Measurements from ENCODE around the gene CHTF18. TPM values are rescaled to one million over a fixed set of nuclear protein-coding genes. Genes with fewer than 3 reads are reported as not detected.

Gene CHTF18
- total RNA-seq, 1 experiment from 2014 or later: 102 TPM

DNA sequence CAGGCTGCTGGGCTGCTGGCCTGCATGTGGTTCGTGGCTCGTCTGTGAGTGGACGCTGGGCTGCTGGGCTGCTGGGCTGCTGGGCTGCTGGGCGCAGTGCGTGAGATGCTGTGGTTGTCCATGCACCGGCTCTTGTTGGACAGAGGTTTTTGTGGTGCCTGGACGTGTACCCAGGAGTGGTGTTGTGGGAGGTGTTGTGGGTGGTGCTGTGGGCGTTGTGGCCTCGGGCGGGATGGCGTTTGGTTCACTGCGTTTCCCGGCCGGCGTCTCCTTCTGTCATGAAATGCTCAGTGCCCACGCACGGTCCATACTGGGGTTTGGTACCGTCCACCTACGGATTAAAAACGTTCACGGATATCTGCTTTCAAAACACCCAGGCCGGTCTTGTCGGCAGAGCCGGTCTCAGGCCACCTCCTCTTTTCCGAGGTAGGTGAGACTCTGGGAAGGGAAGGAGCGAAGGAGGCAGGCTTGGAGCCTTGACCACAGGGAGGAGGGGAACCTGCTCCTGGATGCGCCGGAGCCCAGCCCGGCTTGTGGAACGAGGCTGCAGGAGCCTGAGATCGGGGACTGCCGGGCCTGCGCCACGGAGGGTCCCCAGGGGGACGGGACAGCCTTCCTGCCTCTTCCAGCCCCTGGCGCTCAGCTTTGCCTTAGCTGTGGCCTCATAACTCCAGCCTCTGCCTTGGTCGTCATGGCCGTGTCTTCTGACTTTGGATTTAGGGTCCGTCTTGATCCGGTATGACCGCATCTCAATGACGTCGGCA lies 41.9 kb downstream of the CHTF18 start:
- H3K36me3 ChIP-seq (ENCODE audit: control insufficient read depth, insufficient read depth, low read length): no peaks in the 10 kb centered on the region
- Mint-ChIP-seq H3K27ac (ENCODE audit: unreplicated experiment) (no peak overlapping the region), H3K36me3 (ENCODE audit: insufficient read depth, unreplicated experiment) (no peaks in the 10 kb centered on the region), H3K4me3 (ENCODE audit: unreplicated experiment) (no peak overlapping the region), H3K4me1 (ENCODE audit: low read depth, unreplicated experiment) (no peaks in the 10 kb centered on the region), H3K9me3 (ENCODE audit: unreplicated experiment) (no peaks in the 10 kb centered on the region), H3K27me3 (ENCODE audit: insufficient read depth, unreplicated experiment) (no peaks in the 10 kb centered on the region)
- intact Hi-C loops (cut with micrococcal nuclease; ENCODE audit: unreplicated experiment): no loop called here
- ChIA-PET CTCF (no interaction called here), POLR2A (no interaction called here)
- no peak overlapping the region for H3K4me3 ChIP-seq (ENCODE audit: low read depth, low read length)
- no peaks in the 10 kb centered on the region for H3K4me1 ChIP-seq
- BruUV-seq (replicated peaks): no TSS peak
- DNase-seq: no peak
- no peaks in the 10 kb centered on the region for H3K9me3 ChIP-seq
- no peaks in the 10 kb centered on the region for H3K27me3 ChIP-seq (replicated peaks; ENCODE audit: control insufficient read depth, insufficient read depth, low read length)
- TF ChIP-seq, protein P1, sequence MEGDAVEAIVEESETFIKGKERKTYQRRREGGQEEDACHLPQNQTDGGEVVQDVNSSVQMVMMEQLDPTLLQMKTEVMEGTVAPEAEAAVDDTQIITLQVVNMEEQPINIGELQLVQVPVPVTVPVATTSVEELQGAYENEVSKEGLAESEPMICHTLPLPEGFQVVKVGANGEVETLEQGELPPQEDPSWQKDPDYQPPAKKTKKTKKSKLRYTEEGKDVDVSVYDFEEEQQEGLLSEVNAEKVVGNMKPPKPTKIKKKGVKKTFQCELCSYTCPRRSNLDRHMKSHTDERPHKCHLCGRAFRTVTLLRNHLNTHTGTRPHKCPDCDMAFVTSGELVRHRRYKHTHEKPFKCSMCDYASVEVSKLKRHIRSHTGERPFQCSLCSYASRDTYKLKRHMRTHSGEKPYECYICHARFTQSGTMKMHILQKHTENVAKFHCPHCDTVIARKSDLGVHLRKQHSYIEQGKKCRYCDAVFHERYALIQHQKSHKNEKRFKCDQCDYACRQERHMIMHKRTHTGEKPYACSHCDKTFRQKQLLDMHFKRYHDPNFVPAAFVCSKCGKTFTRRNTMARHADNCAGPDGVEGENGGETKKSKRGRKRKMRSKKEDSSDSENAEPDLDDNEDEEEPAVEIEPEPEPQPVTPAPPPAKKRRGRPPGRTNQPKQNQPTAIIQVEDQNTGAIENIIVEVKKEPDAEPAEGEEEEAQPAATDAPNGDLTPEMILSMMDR (IDR thresholded peaks at IDR 0.05; ENCODE audit: insufficient read depth in 1 of 2, low read depth in 1 of 2, low read length in 1 of 2, severe bottlenecking in 1 of 2, unreplicated experiment in 1 of 2): no peak

DNA sequence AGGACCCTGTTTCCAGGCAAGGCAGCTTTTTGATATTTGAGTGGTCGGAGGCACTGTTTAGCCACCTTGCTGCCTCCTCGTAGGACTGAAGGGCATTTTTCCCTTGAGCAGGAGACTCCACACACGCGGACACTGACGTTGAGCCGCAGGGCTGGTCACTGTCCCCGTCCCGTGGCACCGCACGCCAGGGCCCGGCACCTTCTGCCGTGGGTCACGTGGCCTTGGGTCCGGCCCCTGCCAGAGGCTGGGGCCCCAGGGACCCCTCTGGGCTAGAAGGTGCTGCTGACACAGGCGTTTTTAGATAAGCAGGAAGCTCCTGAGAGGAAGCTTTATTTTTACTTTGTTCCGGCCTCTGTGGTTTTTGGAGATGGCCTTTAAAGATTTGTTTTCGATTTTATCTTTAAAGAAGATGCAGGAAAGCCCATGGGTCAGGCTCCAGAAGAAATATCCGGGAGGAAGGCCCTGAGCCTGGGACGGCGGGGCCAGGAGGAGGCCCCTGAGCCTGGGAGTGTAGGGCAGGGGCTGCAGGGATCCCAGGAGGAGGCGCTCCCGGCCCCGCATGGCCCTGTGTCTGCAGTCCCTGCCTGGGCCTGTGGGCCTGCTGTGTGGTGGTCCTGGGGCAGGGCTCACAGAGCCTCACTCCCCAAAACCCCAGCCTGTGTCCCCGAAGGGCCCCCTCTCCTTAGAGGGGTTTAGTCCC lies 42.6 kb downstream of the CHTF18 start:
- no peaks in the 10 kb centered on the region for H3K36me3 ChIP-seq (ENCODE audit: control insufficient read depth, insufficient read depth, low read length)
- H3K9me3 ChIP-seq: no peaks in the 10 kb centered on the region
- TF ChIP-seq, protein P1 (IDR thresholded peaks at IDR 0.05; ENCODE audit: insufficient read depth in 1 of 2, low read depth in 1 of 2, low read length in 1 of 2, severe bottlenecking in 1 of 2, unreplicated experiment in 1 of 2): no peak
- no peaks in the 10 kb centered on the region for H3K9me3 Mint-ChIP-seq (ENCODE audit: unreplicated experiment)
- intact Hi-C loops (cut with micrococcal nuclease; ENCODE audit: unreplicated experiment): no loop called here
- no peak overlapping the region for H3K4me3 ChIP-seq (ENCODE audit: low read depth, low read length)
- H3K27ac Mint-ChIP-seq (ENCODE audit: unreplicated experiment): no peak overlapping the region
- POLR2A ChIA-PET: no interaction called here
- H3K27me3 ChIP-seq (replicated peaks; ENCODE audit: control insufficient read depth, insufficient read depth, low read length): no peaks in the 10 kb centered on the region
- no peaks in the 10 kb centered on the region for H3K4me1 Mint-ChIP-seq (ENCODE audit: low read depth, unreplicated experiment)
- CTCF ChIA-PET: no interaction called here
- no peaks in the 10 kb centered on the region for H3K4me1 ChIP-seq
- no peak overlapping the region for H3K4me3 Mint-ChIP-seq (ENCODE audit: unreplicated experiment)
- BruUV-seq (replicated peaks): no TSS peak
- H3K36me3 Mint-ChIP-seq (ENCODE audit: insufficient read depth, unreplicated experiment): no peaks in the 10 kb centered on the region
- no peak for DNase-seq
- no peaks in the 10 kb centered on the region for H3K27me3 Mint-ChIP-seq (ENCODE audit: insufficient read depth, unreplicated experiment)

DNA sequence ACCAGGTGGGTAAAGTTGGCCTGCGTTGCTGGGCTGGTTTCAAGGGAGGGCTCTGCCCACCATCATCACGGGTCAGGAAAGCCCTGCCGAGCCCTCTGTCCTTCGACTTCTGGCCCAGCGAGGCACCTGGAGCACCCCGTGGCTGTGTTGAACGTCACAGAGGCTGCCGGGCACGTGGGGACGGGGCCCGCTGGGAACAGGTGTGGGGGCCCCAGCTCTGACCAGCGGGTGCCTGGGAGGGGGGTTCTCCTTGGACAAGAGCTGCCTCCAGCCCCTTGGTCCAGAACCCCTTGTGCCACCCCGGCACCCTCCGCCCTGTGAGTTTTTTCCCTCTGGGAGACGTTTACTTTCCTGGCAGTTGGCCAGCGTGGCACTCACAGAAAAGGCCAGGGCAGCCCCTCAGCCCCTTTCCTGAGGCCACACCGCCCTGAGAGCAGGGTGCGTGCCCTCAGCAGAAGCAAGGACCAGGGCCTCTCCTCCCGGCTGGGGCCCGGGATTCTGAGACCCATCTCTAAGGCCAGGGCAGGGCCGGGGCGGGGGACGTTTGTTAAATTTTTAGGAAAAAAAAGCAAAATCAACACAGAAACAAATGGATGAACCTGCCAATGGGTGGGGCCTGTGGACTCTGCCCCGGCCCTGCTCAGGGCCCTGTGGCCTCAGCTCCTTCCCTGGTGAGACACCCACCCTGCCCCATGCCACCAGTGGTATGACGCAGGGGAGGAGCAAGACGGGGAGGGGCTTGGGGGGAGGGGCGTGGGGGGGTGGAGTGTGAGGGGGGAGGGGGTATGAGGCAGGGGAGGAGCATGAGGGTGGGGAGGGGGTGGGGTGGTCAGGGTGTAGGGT lies 43.4 kb downstream of the CHTF18 start:
- no peak for DNase-seq
- H3K9me3 Mint-ChIP-seq (ENCODE audit: unreplicated experiment): no peaks in the 10 kb centered on the region
- no peaks in the 10 kb centered on the region for H3K36me3 Mint-ChIP-seq (ENCODE audit: insufficient read depth, unreplicated experiment)
- intact Hi-C loops (cut with micrococcal nuclease; ENCODE audit: unreplicated experiment): no loop called here
- H3K36me3 ChIP-seq (ENCODE audit: control insufficient read depth, insufficient read depth, low read length): no peaks in the 10 kb centered on the region
- no peak overlapping the region for H3K4me3 ChIP-seq (ENCODE audit: low read depth, low read length)
- H3K27me3 Mint-ChIP-seq (ENCODE audit: insufficient read depth, unreplicated experiment): no peaks in the 10 kb centered on the region
- no peaks in the 10 kb centered on the region for H3K4me1 ChIP-seq
- ChIA-PET CTCF (interaction anchor here (0.7 kb wide), 1 partner anchor 31 kb away, joined by 6 read pairs; the partner anchor contains the start of gene GNG13), POLR2A (no interaction called here)
- no TSS peak for BruUV-seq (replicated peaks)
- H3K4me1 Mint-ChIP-seq (ENCODE audit: low read depth, unreplicated experiment): no peaks in the 10 kb centered on the region
- no peak overlapping the region for H3K27ac Mint-ChIP-seq (ENCODE audit: unreplicated experiment)
- no peaks in the 10 kb centered on the region for H3K9me3 ChIP-seq
- no peaks in the 10 kb centered on the region for H3K27me3 ChIP-seq (replicated peaks; ENCODE audit: control insufficient read depth, insufficient read depth, low read length)
- TF ChIP-seq, protein P1 (IDR thresholded peaks at IDR 0.05; ENCODE audit: insufficient read depth in 1 of 2, low read depth in 1 of 2, low read length in 1 of 2, severe bottlenecking in 1 of 2, unreplicated experiment in 1 of 2): no peak
- H3K4me3 Mint-ChIP-seq (ENCODE audit: unreplicated experiment): no peak overlapping the region
